Karpas-422 (cell line): ENCODE data around the gene DQX1. TPM values are rescaled to one million over a fixed set of nuclear protein-coding genes. Genes with fewer than 3 reads are reported as not detected.

Source experiments
- DNase-seq: peaks from one replicate; pipeline ENCODE4 v3.0.0-alpha.2; 2015
- H2AFZ ChIP-seq: fragments of 200-600 bp; sonication (generic); 2 replicates; pipeline ENCODE4 v1.6.1; 2014; ENCODE audit warnings: antibody characterized with exemption, low read length, mixed read lengths
- H3K27ac ChIP-seq: fragments of 200-600 bp; sonication (generic); 2 replicates; pipeline ENCODE4 v1.5.1; 2014; ENCODE audit warnings: mild to moderate bottlenecking, low read length, moderate library complexity
- H3K27me3 ChIP-seq: fragments of 200-600 bp; sonication (generic); 2 replicates; pipeline ENCODE4 v1.6.1; 2014; ENCODE audit warnings: low read length, mixed read lengths
- H3K36me3 ChIP-seq: fragments of 200-600 bp; sonication (generic); 2 replicates; pipeline ENCODE4 v1.6.1; 2014; ENCODE audit warnings: low read length, mixed read lengths; ENCODE audit not compliant: insufficient read depth
- H3K4me1 ChIP-seq: fragments of 200-600 bp; sonication (generic); 2 replicates; pipeline ENCODE4 v1.6.1; 2014; ENCODE audit warnings: mild to moderate bottlenecking, low read length, mixed read lengths
- H3K4me2 ChIP-seq: fragments of 200-600 bp; sonication (generic); 2 replicates; pipeline ENCODE4 v1.6.1; 2014; ENCODE audit warnings: low read length, low read depth, mild to moderate bottlenecking; ENCODE audit not compliant: poor library complexity, severe bottlenecking
- H3K4me3 ChIP-seq: fragments of 200-600 bp; sonication (generic); 2 replicates; pipeline ENCODE4 v1.5.1; 2014; ENCODE audit warnings: mild to moderate bottlenecking, antibody characterized with exemption, low read length, mixed read lengths
- H3K79me2 ChIP-seq: fragments of 200-600 bp; sonication (generic); 2 replicates; pipeline ENCODE4 v1.6.1; 2014; ENCODE audit warnings: mild to moderate bottlenecking, low read length, mixed read lengths
- H3K9ac ChIP-seq: fragments of 200-600 bp; sonication (generic); 2 replicates; pipeline ENCODE4 v1.6.0; 2014; ENCODE audit warnings: low read length
- H3K9me2 ChIP-seq: fragments of 200-600 bp; sonication (generic), shearing (Covaris generic); replicated peaks from 2 replicates; pipeline ENCODE4 v1.6.0; 2014; ENCODE audit warnings: mild to moderate bottlenecking, low read length, moderate library complexity; ENCODE audit not compliant: insufficient read depth
- H3K9me3 ChIP-seq: fragments of 300-700, 200-600 bp; sonication (generic); 2 replicates; pipeline ENCODE4 v1.6.1; 2014; ENCODE audit warnings: low read length, mixed read lengths
- H4K20me1 ChIP-seq: fragments of 200-600 bp; sonication (generic); 2 replicates; pipeline ENCODE4 v1.6.1; 2014; ENCODE audit warnings: mild to moderate bottlenecking, antibody characterized with exemption, low read length, low read depth; ENCODE audit not compliant: insufficient read depth
- total RNA-seq: library from RNA; depleted of rRNA; stranded (reverse); fragments of >200 nt; shearing (Covaris generic); gene quantifications from 2 replicates; pipeline ENCODE4 v1.2.3, GENCODE V29; 2014; ENCODE audit warnings: low replicate concordance

Gene DQX1
- total RNA-seq, 1 experiment from 2014 or later = 22.6 TPM

DNA sequence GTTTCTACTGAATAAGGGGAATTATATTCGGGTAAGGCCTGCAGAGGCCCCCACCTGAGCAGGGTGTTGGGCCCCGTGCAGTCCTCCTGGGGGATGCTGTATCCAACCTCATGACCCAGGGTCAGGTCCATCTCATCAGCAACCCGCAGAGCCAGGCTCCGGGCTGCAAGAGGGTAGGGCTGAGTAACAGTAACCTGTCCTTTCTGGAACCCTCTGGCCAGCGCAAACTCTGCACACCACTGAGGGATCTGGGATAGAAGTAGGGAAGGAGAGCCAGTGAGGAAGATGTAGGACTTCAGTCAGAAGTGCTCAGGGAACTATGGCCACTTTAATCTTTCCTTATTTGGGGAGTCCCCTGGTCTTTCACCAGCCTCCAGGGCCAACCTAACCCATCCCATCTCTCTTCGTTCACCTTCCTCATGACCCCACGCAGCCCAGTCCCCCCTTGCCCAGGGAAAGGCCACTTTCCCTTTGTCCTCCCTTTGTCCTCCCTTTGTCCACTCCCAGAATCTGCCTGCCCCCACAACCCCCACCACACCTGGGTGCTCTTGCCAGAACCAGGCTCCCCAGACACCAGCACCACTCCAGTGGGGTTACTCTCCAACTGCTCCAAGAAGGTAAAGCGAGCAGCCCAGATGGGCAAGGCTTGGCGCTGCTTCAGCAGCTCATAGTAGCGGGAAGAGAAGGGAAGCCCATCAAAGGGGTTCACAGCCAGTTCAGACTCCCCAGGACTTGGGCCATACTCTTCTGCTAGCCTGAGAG lies 895 bp downstream of the DQX1 start:
- Histone ChIP-seq H3K36me3 (peaks cover 31% of the 10 kb centered on the region), H3K9me3 (no peaks in the 10 kb centered on the region), H3K4me3 (no peak overlapping the region), H3K27ac (no peak overlapping the region), H3K4me2 (no peak overlapping the region), H3K4me1 (peaks cover 24% of the 10 kb centered on the region), H3K9ac (no peak overlapping the region), H2AFZ (no peak overlapping the region), H4K20me1 (peaks cover 13% of the 10 kb centered on the region; the same call in 1 of the 2 replicates), H3K27me3 (no peaks in the 10 kb centered on the region), H3K9me2 (no peaks in the 10 kb centered on the region), H3K79me2 (peaks cover 23% of the 10 kb centered on the region)
- no peak for DNase-seq

DNA sequence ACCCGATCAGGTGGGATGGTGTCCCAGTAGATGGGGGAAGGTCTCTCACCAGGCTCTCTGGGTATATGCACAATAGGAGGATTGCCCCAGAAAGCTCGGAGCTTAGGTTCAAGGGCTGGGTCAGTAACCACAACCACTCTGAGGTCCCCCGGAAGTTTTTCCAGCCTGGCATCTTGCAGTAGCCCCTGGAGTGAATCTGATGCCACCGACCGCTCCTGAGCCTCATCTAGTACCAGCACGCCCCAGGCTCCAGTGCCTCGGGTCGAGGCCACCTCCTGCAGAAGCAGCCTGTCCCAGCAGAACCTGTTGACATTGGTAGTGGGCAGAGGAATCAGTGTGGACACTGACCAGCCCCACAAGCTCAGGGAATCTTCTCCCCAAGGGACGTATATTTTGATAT lies 2.0 kb downstream of the DQX1 start:
- Histone ChIP-seq H3K27ac (no peak overlapping the region), H3K4me2 (no peak overlapping the region), H3K9ac (no peak overlapping the region), H3K4me1 (peaks cover 24% of the 10 kb centered on the region), H3K4me3 (no peak overlapping the region), H3K36me3 (peaks cover 31% of the 10 kb centered on the region), H3K79me2 (peaks cover 15% of the 10 kb centered on the region), H4K20me1 (peaks cover 13% of the 10 kb centered on the region; the same call in 1 of the 2 replicates), H3K9me3 (no peaks in the 10 kb centered on the region), H3K27me3 (no peaks in the 10 kb centered on the region), H3K9me2 (no peaks in the 10 kb centered on the region), H2AFZ (no peak overlapping the region)
- DNase-seq = no peak

DNA sequence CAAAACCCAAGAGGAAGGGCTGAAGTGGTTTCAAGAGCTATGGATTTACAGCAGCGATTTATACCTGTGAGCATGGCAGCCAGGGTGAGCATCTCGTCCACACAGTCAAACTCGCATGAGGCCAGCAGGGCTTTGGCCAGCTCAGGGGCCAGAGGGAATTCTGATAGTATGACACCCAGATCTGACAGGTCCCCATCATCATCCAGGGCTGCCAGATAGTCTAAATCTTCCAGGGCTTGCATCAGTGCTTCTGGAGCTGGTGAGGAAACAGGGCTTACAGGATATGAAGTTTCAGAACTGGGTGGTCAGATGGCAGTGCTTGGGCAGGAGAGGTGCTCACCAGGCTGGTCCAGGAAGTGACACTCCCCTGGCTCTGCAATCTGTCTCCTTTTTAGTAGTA lies 3.5 kb downstream of the DQX1 start:
- no peaks in the 10 kb centered on the region for H3K9me3 ChIP-seq
- H2AFZ ChIP-seq = no peak overlapping the region
- H3K9me2 ChIP-seq = no peaks in the 10 kb centered on the region
- peaks cover under 1% of the 10 kb centered on the region; the same call in 1 of the 2 replicates for H4K20me1 ChIP-seq
- peaks cover under 1% of the 10 kb centered on the region; the same call in 1 of the 2 replicates for H3K79me2 ChIP-seq
- peaks cover 23% of the 10 kb centered on the region for H3K36me3 ChIP-seq
- no peak for DNase-seq
- H3K9ac ChIP-seq = no peak overlapping the region
- no peak overlapping the region for H3K4me2 ChIP-seq
- H3K27ac ChIP-seq = no peak overlapping the region
- H3K4me1 ChIP-seq = peaks cover 12% of the 10 kb centered on the region
- H3K27me3 ChIP-seq = no peaks in the 10 kb centered on the region
- no peak overlapping the region for H3K4me3 ChIP-seq

DNA sequence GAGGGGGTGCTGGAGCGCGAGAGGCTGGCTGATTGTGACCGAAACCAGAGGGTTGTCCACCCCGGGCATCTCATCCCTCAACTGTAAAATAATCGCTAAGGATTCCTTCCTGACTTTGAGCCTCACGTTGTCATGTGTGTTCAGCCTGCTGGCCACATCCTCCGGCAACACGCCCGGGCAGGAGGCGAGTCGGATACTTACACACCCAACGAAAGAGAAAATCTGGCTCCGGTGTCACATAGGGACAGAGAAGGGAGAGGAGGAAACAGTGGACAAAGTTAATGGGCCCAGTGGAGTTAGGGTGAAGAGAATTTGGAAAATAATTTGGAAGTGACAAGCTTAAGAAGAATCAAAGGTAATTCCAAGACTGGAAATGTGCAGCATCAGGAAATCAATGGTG lies 9.4 kb downstream of the DQX1 start:
- H3K79me2 ChIP-seq = no peaks in the 10 kb centered on the region
- H3K9me3 ChIP-seq = no peaks in the 10 kb centered on the region
- no peaks in the 10 kb centered on the region for H3K9me2 ChIP-seq
- H3K27ac ChIP-seq = no peak overlapping the region
- no peaks in the 10 kb centered on the region for H4K20me1 ChIP-seq
- no peak overlapping the region for H2AFZ ChIP-seq
- H3K4me3 ChIP-seq = no peak overlapping the region
- H3K4me1 ChIP-seq = peaks cover 5% of the 10 kb centered on the region
- H3K36me3 ChIP-seq = no peaks in the 10 kb centered on the region
- no peaks in the 10 kb centered on the region for H3K27me3 ChIP-seq
- no peak overlapping the region for H3K4me2 ChIP-seq
- no peak overlapping the region for H3K9ac ChIP-seq
- no peak for DNase-seq

DNA sequence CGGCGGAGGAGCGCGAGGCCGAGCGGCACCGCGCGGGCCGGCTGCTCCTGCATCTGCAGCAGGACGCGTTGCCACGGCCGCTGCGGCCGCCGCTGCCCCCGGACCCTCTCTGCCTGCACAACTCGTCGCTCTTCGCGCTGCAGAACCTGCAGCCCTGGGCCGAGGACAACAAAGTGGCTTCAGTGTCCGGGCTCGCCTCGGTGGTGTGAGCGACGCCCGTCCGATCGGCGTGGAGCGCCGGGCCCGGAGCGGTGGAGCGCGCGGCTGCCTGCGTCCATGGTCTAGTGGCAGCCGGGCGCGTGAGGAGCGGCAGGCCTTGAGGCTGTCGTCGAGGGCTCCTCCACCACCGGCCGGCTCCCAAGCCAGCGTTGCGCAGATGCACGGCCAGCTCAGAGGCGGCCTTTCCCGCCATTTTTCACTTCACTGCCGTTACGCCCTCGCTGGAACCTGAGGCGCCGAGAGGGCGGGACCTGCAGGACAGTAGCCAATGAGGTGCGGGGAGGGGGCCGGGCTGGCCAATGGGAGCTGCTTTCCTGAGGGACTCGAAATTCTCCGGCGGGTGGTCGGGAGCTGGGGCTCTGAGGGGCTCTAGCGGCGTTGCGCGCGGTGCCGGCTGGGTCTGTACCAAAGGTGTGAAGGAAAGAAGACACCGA lies 9.9 kb downstream of the DQX1 start:
- DNase-seq = no peak
- Histone ChIP-seq H3K36me3 (no peaks in the 10 kb centered on the region), H3K79me2 (no peaks in the 10 kb centered on the region), H4K20me1 (no peaks in the 10 kb centered on the region), H3K9ac (no peak overlapping the region), H3K9me2 (no peaks in the 10 kb centered on the region), H3K4me2 (no peak overlapping the region), H2AFZ (no peak overlapping the region), H3K9me3 (no peaks in the 10 kb centered on the region), H3K27me3 (no peaks in the 10 kb centered on the region), H3K4me3 (no peak overlapping the region), H3K27ac (no peak overlapping the region), H3K4me1 (peaks cover 5% of the 10 kb centered on the region)

DNA sequence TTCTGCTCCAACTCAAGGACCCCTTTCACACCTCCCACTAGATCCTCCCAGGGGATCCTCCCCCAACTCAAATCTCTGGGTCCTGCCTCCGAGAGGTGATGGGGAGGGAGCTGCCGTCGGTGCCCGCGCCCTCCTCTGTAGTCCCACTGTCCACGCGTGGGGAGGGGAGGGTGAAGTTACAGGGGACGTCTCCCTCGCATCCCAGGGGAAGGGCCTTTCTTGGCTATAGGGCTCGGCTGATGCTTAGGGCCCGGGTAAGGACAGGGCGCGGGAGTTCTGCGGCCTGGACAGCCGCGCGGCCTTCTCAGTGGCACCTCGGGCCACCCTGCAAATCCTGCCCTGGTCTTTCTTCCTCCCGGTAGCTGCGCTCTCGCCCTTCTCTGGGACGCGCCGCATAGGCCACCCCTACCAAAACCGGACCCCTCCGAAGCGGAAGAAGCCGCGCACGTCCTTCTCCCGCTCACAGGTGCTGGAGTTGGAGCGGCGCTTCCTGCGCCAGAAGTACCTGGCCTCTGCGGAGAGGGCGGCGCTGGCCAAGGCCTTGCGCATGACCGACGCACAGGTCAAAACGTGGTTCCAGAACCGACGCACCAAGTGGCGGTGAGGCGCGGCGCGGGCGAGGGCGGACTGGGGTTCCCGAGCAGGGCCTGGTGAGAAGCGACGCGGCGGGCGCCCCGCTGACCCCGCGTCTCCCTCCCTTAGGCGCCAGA lies 10.6 kb downstream of the DQX1 start:
- no peaks in the 10 kb centered on the region for H3K27me3 ChIP-seq
- DNase-seq = no peak

DNA sequence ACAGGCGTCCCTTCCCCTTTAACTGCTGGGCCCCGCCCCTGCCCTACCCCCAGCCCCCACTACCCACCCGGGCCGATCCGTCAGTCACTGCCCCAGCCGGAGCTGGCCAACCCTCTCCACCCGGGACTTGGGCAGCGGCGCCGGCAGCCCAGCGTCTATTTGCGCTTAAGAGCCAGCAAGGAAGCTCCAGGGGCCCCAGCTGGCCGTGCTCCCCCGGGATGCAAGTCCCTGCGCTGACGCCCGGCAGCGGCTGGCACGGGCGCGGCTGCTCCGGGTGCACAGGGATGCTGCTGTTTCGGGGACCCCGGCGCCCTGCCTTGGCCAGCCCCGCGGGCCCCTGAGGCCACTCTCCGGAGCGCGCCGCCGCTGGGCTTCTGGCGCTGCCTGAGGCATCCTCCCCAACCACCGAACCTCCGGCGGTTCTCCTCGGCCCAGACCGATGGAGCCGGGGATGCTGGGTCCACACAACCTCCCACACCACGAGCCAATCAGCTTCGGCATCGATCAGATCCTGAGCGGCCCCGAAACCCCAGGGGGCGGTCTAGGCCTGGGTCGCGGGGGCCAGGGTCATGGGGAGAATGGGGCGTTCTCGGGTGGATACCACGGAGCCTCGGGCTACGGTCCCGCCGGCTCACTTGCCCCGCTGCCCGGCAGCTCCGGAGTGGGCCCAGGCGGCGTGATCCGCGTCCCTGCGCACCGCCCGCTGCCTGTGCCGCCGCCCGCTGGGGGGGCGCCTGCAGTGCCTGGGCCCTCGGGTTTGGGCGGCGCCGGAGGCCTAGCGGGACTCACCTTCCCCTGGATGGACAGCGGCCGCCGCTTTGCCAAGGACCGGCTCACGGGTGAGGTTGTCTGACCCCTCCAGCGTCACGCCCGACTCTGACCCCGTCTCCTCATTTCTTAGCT lies 11.4 kb downstream of the DQX1 start, which contains the start of gene TLX2:
TLX2 (plus strand) TSS at position 83 of the 903 bp plus-strand sequence; CDS start at position 440, 357 bp downstream.
- Histone ChIP-seq H3K9ac (no peak within 1 kb of the TSS), H3K27me3 (no peaks in the 10 kb centered on the region)
- no peak for DNase-seq

More for the DNA sequence above, 10.6 kb downstream of the DQX1 start:
- Histone ChIP-seq H3K9me3 (no peaks in the 10 kb centered on the region), H3K4me3 (no peak overlapping the region), H3K36me3 (no peaks in the 10 kb centered on the region), H3K4me1 (peaks cover 5% of the 10 kb centered on the region), H4K20me1 (no peaks in the 10 kb centered on the region), H3K27ac (no peak overlapping the region), H3K9me2 (no peaks in the 10 kb centered on the region), H3K9ac (no peak overlapping the region), H3K4me2 (no peak overlapping the region), H3K79me2 (no peaks in the 10 kb centered on the region), H2AFZ (no peak overlapping the region)

More for the DNA sequence above, 11.4 kb downstream of the DQX1 start, which contains the start of gene TLX2:
- H3K27ac ChIP-seq = no peak within 1 kb of the TSS
- H3K4me1 ChIP-seq = peaks cover 5% of the 10 kb centered on the region
- H3K9me2 ChIP-seq = no peaks in the 10 kb centered on the region
- no peak within 1 kb of the TSS for H2AFZ ChIP-seq
- no peaks in the 10 kb centered on the region for H3K79me2 ChIP-seq
- H3K4me2 ChIP-seq = peak within 1 kb of the TSS; percentile 27
- H3K4me3 ChIP-seq = no peak within 1 kb of the TSS
- no peaks in the 10 kb centered on the region for H3K9me3 ChIP-seq
- no peaks in the 10 kb centered on the region for H4K20me1 ChIP-seq
- H3K36me3 ChIP-seq = no peaks in the 10 kb centered on the region
